GM12873 (cell line): ENCODE data around the gene SLC7A10.
A peak's percentile ranks its signal among the peaks of the same experiment; 100 is the strongest.

Source experiments
- CTCF ChIP-seq: IDR thresholded peaks from 2 replicates; pipeline ENCODE4 v1.5.1; 2012; ENCODE audit warnings: low read depth, mild to moderate bottlenecking, moderate library complexity, low read length, control low read depth; ENCODE audit not compliant: insufficient read depth; ENCODE audit errors: missing control alignments

SLC7A10 gene

GRCh38 chr19:33248553-33248953 is 22.9 kb upstream of the SLC7A10 start:
- no peak for TF ChIP-seq CTCF

GRCh38 chr19:33248104-33248503 is 22.5 kb upstream of the SLC7A10 start:
- TF ChIP-seq CTCF = no peak

- TF ChIP-seq CTCF = no peak
Measured at GRCh38 chr19:33247441-33247819, 21.8 kb upstream of the SLC7A10 start.

- TF ChIP-seq CTCF = no peak
Measured at GRCh38 chr19:33246709-33247440, 21.2 kb upstream of the SLC7A10 start.

GRCh38 chr19:33245948-33246708 is 20.5 kb upstream of the SLC7A10 start:
- TF ChIP-seq CTCF = peak; percentile 71

- TF ChIP-seq CTCF = no peak
Measured at GRCh38 chr19:33242911-33243310, 17.3 kb upstream of the SLC7A10 start.

- TF ChIP-seq CTCF = no peak
Measured at GRCh38 chr19:33242131-33242530, 16.5 kb upstream of the SLC7A10 start.
